ENCODE results near the gene HOXD12.

HOXD12 gene

GRCh38 chr2:176093898-176094249, 5.7 kb upstream of the HOXD12 start:
- no peak for DNase-seq

- DNase-seq: no peak
Observed at GRCh38 chr2:176094349-176094748, 5.2 kb upstream of the HOXD12 start.

GRCh38 chr2:176095421-176095820, 4.2 kb upstream of the HOXD12 start:
- no peak for DNase-seq

GRCh38 chr2:176096243-176096985, 3.2 kb upstream of the HOXD12 start:
- no peak for DNase-seq

- peak; percentile 52 for DNase-seq
Observed at GRCh38 chr2:176096986-176097819, 2.4 kb upstream of the HOXD12 start.

- no peak for DNase-seq
Observed at GRCh38 chr2:176097820-176098365, 1.7 kb upstream of the HOXD12 start.

- DNase-seq: no peak
Observed at GRCh38 chr2:176098366-176099158, 1.0 kb upstream of the HOXD12 start.

GRCh38 chr2:176099159-176099727, 352 bp upstream of the HOXD12 start:
- no peak for DNase-seq

GRCh38 chr2:176100547-176101140, 1.0 kb downstream of the HOXD12 start:
- no peak for DNase-seq

GRCh38 chr2:176101216-176101830, 1.7 kb downstream of the HOXD12 start:
- DNase-seq: no peak

- no peak for DNase-seq
Observed at GRCh38 chr2:176101842-176102241, 2.2 kb downstream of the HOXD12 start.

- no peak for DNase-seq
Observed at GRCh38 chr2:176102309-176102866, 2.8 kb downstream of the HOXD12 start.

GRCh38 chr2:176103194-176103593, 3.6 kb downstream of the HOXD12 start:
- no peak for DNase-seq

GRCh38 chr2:176103742-176104315, 4.2 kb downstream of the HOXD12 start:
- no peak for DNase-seq

GRCh38 chr2:176104316-176105077, 4.9 kb downstream of the HOXD12 start:
- DNase-seq: no peak

GRCh38 chr2:176105078-176105729, 5.6 kb downstream of the HOXD12 start:
- DNase-seq: no peak

GRCh38 chr2:176105730-176106580, 6.4 kb downstream of the HOXD12 start:
- DNase-seq: no peak

GRCh38 chr2:176106581-176107539, 7.3 kb downstream of the HOXD12 start, which contains the start of gene HOXD11:
Gene HOXD11, plus strand, starts transcription at chr2:176107280. Its CDS starts 76 bp downstream, at chr2:176107356.
- no peak for DNase-seq
